H1 (cell line): ENCODE results near the gene KIF26A.

Experiments used
- EZH2 ChIP-seq: fragments of 200-600 bp; sonication (generic); IDR thresholded peaks from 2 replicates; pipeline ENCODE4 v1.7.1; 2012; ENCODE audit warnings: low read depth, mild to moderate bottlenecking, moderate library complexity, low read length, inconsistent platforms; ENCODE audit not compliant: severe bottlenecking
- PHF8 ChIP-seq: fragments of 200-600 bp; sonication (generic); conservative IDR thresholded peaks from 2 replicates; pipeline ENCODE4 v1.7.1; 2012; ENCODE audit warnings: low read depth, mild to moderate bottlenecking, inconsistent platforms, low read length, moderate library complexity
- POLR2A ChIP-seq, 2 experiments: IDR thresholded peaks; 1 replicate in 1 of 2; 2 replicates in 1 of 2; pipeline ENCODE4 v1.6.1; 2011; ENCODE audit warnings: low read depth in 2 of 2, low read length in 2 of 2, mild to moderate bottlenecking in 2 of 2; ENCODE audit errors: control extremely low read depth in 1 of 2
- RNF2 ChIP-seq: fragments of 200-900, 300-1000 bp; sonication (generic); IDR thresholded peaks from 2 replicates; pipeline ENCODE4 v1.7.1; 2016; ENCODE audit warnings: borderline replicate concordance, low read depth, mild to moderate bottlenecking, antibody characterized with exemption, low read length; ENCODE audit not compliant: poor library complexity, severe bottlenecking; ENCODE audit errors: missing control alignments
- TEAD4 ChIP-seq: IDR thresholded peaks from 2 replicates; pipeline ENCODE4 v1.6.1; 2012; ENCODE audit warnings: low read depth, low read length, inconsistent platforms, mixed read lengths
- TF ChIP-seq, protein P1 (sequence below): IDR thresholded peaks from 2 replicates; pipeline ENCODE4 v1.6.1; 2011; ENCODE audit warnings: low read length, improper control_type of control experiment
- TF ChIP-seq, protein P2 (sequence below): IDR thresholded peaks from 2 replicates; pipeline ENCODE4 v1.6.1; 2011; ENCODE audit warnings: low read depth, mild to moderate bottlenecking, low read length; ENCODE audit not compliant: insufficient read depth

DNA sequence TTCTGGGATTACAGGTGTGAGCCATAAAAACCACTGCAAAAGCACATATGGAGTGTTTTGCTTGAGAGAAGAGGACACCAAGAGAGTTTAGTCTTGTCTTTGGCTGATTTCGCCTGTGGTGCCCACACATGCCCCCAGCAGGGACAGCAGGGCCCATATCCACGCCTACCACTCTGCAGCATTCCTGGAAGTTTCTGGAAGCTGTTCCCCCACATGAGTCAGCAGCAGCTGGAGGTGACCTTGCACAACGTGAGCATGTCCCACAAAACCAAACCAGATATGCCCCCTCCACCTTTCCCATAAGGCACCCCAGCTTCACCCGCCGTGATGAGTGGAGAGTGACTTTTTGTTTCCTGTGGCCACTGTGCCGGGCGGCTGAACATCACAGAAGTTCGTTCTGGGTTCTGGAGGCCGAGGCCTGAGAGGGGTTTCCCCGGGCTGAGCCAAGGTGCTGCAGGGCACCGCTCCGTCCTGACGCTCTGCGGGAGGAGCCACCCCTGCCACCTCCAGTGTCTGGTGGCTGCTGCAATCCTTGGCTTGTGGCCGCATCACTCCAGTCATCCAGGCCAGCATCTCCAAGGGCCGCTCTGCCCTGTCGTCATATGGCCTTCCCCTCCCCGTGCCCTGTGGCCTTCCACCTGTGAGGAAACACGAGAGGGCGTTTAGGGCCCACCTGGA, 48.2 kb upstream of the KIF26A start:
- TF ChIP-seq PHF8 (no peak), TEAD4 (no peak), RNF2 (no peak), POLR2A (IDR thresholded peaks at IDR 0.05; ENCODE audit: control extremely low read depth in 1 of 2, low read depth in 2 of 2, low read length in 2 of 2) (no peak), EZH2 (no peak)
- TF ChIP-seq, protein P1, sequence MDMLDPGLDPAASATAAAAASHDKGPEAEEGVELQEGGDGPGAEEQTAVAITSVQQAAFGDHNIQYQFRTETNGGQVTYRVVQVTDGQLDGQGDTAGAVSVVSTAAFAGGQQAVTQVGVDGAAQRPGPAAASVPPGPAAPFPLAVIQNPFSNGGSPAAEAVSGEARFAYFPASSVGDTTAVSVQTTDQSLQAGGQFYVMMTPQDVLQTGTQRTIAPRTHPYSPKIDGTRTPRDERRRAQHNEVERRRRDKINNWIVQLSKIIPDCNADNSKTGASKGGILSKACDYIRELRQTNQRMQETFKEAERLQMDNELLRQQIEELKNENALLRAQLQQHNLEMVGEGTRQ: no peak
- TF ChIP-seq, protein P2, sequence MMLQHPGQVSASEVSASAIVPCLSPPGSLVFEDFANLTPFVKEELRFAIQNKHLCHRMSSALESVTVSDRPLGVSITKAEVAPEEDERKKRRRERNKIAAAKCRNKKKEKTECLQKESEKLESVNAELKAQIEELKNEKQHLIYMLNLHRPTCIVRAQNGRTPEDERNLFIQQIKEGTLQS: no peak
